Trophoblast cell (in vitro differentiated cells and primary cell): ENCODE measurements around the gene SYAP1.
A peak's percentile ranks its signal among the peaks of the same experiment; 100 is the strongest.

Source experiments
- DNase-seq, 2 donors: peaks; one replicate each; pipeline ENCODE4 v3.0.0-alpha.2; 2016
- H2AFZ ChIP-seq: 2 replicates; pipeline ENCODE4 v1.6.1; 2013; ENCODE audit warnings: low read length, moderate library complexity, mild to moderate bottlenecking; ENCODE audit not compliant: insufficient read depth, poor library complexity
- H2AK5ac ChIP-seq: 2 replicates; pipeline ENCODE4 v1.6.1; 2013; ENCODE audit warnings: mild to moderate bottlenecking, low read length
- H2BK120ac ChIP-seq: 2 replicates; pipeline ENCODE4 v1.6.1; 2013; ENCODE audit warnings: low read length, mild to moderate bottlenecking, moderate library complexity; ENCODE audit not compliant: insufficient read depth, poor library complexity
- H2BK12ac ChIP-seq: 2 replicates; pipeline ENCODE4 v1.6.1; 2013; ENCODE audit warnings: mild to moderate bottlenecking, low read length, moderate library complexity
- H2BK5ac ChIP-seq: 2 replicates; pipeline ENCODE4 v1.6.1; 2013; ENCODE audit warnings: low read length, low read depth, moderate library complexity, mild to moderate bottlenecking; ENCODE audit not compliant: poor library complexity
- H3K14ac ChIP-seq: 2 replicates; pipeline ENCODE4 v1.6.1; 2013; ENCODE audit warnings: mild to moderate bottlenecking, low read length
- H3K18ac ChIP-seq: 2 replicates; pipeline ENCODE4 v1.6.1; 2013; ENCODE audit warnings: mild to moderate bottlenecking, low read length
- H3K23ac ChIP-seq: 2 replicates; pipeline ENCODE4 v1.6.1; 2013; ENCODE audit warnings: low read length
- H3K27ac ChIP-seq: 2 replicates; pipeline ENCODE4 v1.5.1; 2013; ENCODE audit warnings: low read depth, mild to moderate bottlenecking, inconsistent platforms, low read length, moderate library complexity
- H3K27me3 ChIP-seq: 2 replicates; pipeline ENCODE4 v1.6.1; 2013; ENCODE audit warnings: inconsistent platforms, mild to moderate bottlenecking, low read length, moderate library complexity; ENCODE audit not compliant: insufficient read depth
- H3K36me3 ChIP-seq, 2 experiments: 1 replicate in 1 of 2; 2 replicates in 1 of 2; pipeline ENCODE4 v1.6.1; 2013; ENCODE audit warnings: low read length in 2 of 2, mild to moderate bottlenecking in 2 of 2, moderate library complexity in 1 of 2; ENCODE audit not compliant: insufficient read depth in 2 of 2, control insufficient read depth in 1 of 2
- H3K4ac ChIP-seq: 2 replicates; pipeline ENCODE4 v1.6.1; 2013; ENCODE audit warnings: low read depth, mild to moderate bottlenecking, low read length, moderate library complexity
- H3K4me1 ChIP-seq, 2 experiments: 1 replicate in 1 of 2; 2 replicates in 1 of 2; pipeline ENCODE4 v1.6.1; 2013; ENCODE audit warnings: low read length in 2 of 2, mild to moderate bottlenecking in 2 of 2, moderate library complexity in 1 of 2; ENCODE audit not compliant: insufficient read depth in 2 of 2, control insufficient read depth in 1 of 2
- H3K4me2 ChIP-seq: 2 replicates; pipeline ENCODE4 v1.6.1; 2013; ENCODE audit warnings: inconsistent platforms, mild to moderate bottlenecking, low read length, moderate library complexity
- H3K4me3 ChIP-seq: 2 replicates; pipeline ENCODE4 v1.5.1; 2013; ENCODE audit warnings: mild to moderate bottlenecking, low read depth, low read length, inconsistent platforms
- H3K79me1 ChIP-seq: one replicate; pipeline ENCODE4 v1.6.1; 2013; ENCODE audit warnings: low read length
- H3K79me2 ChIP-seq: 2 replicates; pipeline ENCODE4 v1.6.1; 2013; ENCODE audit warnings: low read length, mild to moderate bottlenecking; ENCODE audit not compliant: control insufficient read depth, insufficient read depth, poor library complexity
- H3K9ac ChIP-seq: 2 replicates; pipeline ENCODE4 v1.6.1; 2013; ENCODE audit warnings: mild to moderate bottlenecking, low read length
- H3K9me3 ChIP-seq: 2 replicates; pipeline ENCODE4 v1.6.1; 2013; ENCODE audit warnings: low read depth, mild to moderate bottlenecking, control low read depth, inconsistent platforms, low read length; ENCODE audit not compliant: insufficient read depth
- H4K12ac ChIP-seq: 2 replicates; pipeline ENCODE4 v1.6.1; 2013; ENCODE audit warnings: low read depth, mild to moderate bottlenecking, low read length, moderate library complexity
- H4K8ac ChIP-seq: 2 replicates; pipeline ENCODE4 v1.6.1; 2013; ENCODE audit warnings: low read depth, mild to moderate bottlenecking, low read length, moderate library complexity
- H4K91ac ChIP-seq: one replicate; pipeline ENCODE4 v1.6.1; 2013; ENCODE audit warnings: low read depth, mild to moderate bottlenecking, low read length, moderate library complexity
- WGBS: extraction: QIAGEN DNeasy Blood & Tissue Kit; methylation state at CpG from one replicate; pipeline ENCODE4 v1.1.7; 2013; ENCODE audit warnings: missing lambda C conversion rate; ENCODE audit not compliant: insufficient read length, insufficient coverage; ENCODE audit errors: extremely low coverage; 5-methylcytosine and 5-hydroxymethylcytosine counted together

Gene SYAP1

GRCh38 chrX:16687514-16687913, 31.9 kb upstream of the SYAP1 start:
- Histone ChIP-seq H2BK120ac (no peak overlapping the region), H3K27ac (no peak overlapping the region), H3K4me1 (peaks cover 0 to 2% of the 10 kb centered on the region in 2 experiments), H2AK5ac (no peak overlapping the region), H4K91ac (no peak overlapping the region), H3K27me3 (no peaks in the 10 kb centered on the region), H2AFZ (no peak overlapping the region), H2BK12ac (no peak overlapping the region), H3K4me2 (no peak overlapping the region), H3K4me3 (no peak overlapping the region), H3K9ac (no peak overlapping the region), H3K14ac (no peak overlapping the region), H3K79me2 (no peaks in the 10 kb centered on the region), H3K9me3 (no peaks in the 10 kb centered on the region), H3K36me3 (peaks cover 6 to 27% of the 10 kb centered on the region in 2 experiments), H3K79me1 (no peaks in the 10 kb centered on the region), H4K12ac (no peak overlapping the region), H3K4ac (no peak overlapping the region), H2BK5ac (no peak overlapping the region), H3K18ac (no peak overlapping the region), H4K8ac (no peak overlapping the region), H3K23ac (no peak overlapping the region)
- DNase-seq, result no peak
- no CpG with 5 or more reads among the region's 3 CpGs for WGBS

DNA sequence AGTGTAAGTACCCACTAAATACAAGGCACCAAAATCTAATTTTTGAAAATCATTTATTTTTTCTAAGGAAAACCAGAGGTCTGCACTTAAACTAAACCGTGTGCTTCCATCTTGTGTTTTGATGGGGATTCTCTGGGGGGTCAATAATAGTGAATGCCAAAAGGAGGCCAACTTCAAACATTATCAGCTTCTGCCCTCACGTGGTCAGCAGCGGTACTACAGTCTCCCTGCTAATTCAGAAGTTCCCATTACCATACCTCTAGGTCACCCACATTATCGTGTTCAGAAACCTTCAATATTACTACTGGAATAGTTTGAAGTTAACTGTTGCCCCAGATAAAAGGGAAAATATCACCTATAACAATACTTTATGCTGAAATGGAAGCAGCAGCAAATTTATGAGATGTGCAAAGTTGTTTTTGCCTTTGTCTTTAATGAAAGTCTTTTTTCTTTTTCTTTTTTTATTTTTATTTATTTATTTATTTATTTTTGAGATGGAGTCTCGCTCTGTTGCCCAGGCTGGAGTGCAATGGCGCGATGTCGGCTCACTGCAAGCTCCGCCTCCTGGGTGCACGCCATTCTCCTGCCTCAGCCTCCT, 24.2 kb upstream of the SYAP1 start:
- no peak overlapping the region for H3K9ac ChIP-seq
- H2AFZ ChIP-seq, result no peak overlapping the region
- no peaks in the 10 kb centered on the region for H3K79me2 ChIP-seq
- H3K79me1 ChIP-seq, result no peaks in the 10 kb centered on the region
- H3K4me1 ChIP-seq, result peaks cover 0 to 3% of the 10 kb centered on the region in 2 experiments
- DNase-seq, result peak in 1 of 2 donors; percentile 77
- no peaks in the 10 kb centered on the region for H3K27me3 ChIP-seq
- H3K27ac ChIP-seq, result no peak overlapping the region
- no peak overlapping the region for H3K14ac ChIP-seq
- no peaks in the 10 kb centered on the region for H3K9me3 ChIP-seq
- no peak overlapping the region for H3K18ac ChIP-seq
- no peak overlapping the region for H3K23ac ChIP-seq
- no peak overlapping the region for H3K4ac ChIP-seq
- H4K91ac ChIP-seq, result no peak overlapping the region
- no peak overlapping the region for H2BK120ac ChIP-seq
- H2BK5ac ChIP-seq, result no peak overlapping the region
- H4K8ac ChIP-seq, result no peak overlapping the region
- H4K12ac ChIP-seq, result no peak overlapping the region
- H3K36me3 ChIP-seq, result peaks cover 18 to 27% of the 10 kb centered on the region in 2 experiments
- H2AK5ac ChIP-seq, result no peak overlapping the region
- no peak overlapping the region for H3K4me3 ChIP-seq
- no peak overlapping the region for H2BK12ac ChIP-seq
- WGBS, result no CpG with 5 or more reads among the region's 10 CpGs
- no peak overlapping the region for H3K4me2 ChIP-seq

GRCh38 chrX:16696956-16697355, 22.5 kb upstream of the SYAP1 start:
- H3K79me1 ChIP-seq, result no peaks in the 10 kb centered on the region
- no peak for DNase-seq
- H3K4me2 ChIP-seq, result no peak overlapping the region
- H3K14ac ChIP-seq, result no peak overlapping the region
- peaks cover 13 to 16% of the 10 kb centered on the region in 2 experiments for H3K36me3 ChIP-seq
- H3K4ac ChIP-seq, result no peak overlapping the region
- no peak overlapping the region for H4K8ac ChIP-seq
- H3K23ac ChIP-seq, result no peak overlapping the region
- no peak overlapping the region for H2BK5ac ChIP-seq
- no peaks in the 10 kb centered on the region for H3K27me3 ChIP-seq
- H3K4me1 ChIP-seq, result peaks cover 0 to 3% of the 10 kb centered on the region in 2 experiments
- H3K9ac ChIP-seq, result no peak overlapping the region
- no CpG with 5 or more reads among the region's 3 CpGs for WGBS
- H4K91ac ChIP-seq, result no peak overlapping the region
- no peak overlapping the region for H2BK12ac ChIP-seq
- H4K12ac ChIP-seq, result no peak overlapping the region
- H3K18ac ChIP-seq, result no peak overlapping the region
- H2BK120ac ChIP-seq, result no peak overlapping the region
- H3K79me2 ChIP-seq, result no peaks in the 10 kb centered on the region
- no peak overlapping the region for H2AK5ac ChIP-seq
- no peak overlapping the region for H2AFZ ChIP-seq
- no peak overlapping the region for H3K4me3 ChIP-seq
- H3K27ac ChIP-seq, result no peak overlapping the region
- H3K9me3 ChIP-seq, result no peaks in the 10 kb centered on the region

DNA sequence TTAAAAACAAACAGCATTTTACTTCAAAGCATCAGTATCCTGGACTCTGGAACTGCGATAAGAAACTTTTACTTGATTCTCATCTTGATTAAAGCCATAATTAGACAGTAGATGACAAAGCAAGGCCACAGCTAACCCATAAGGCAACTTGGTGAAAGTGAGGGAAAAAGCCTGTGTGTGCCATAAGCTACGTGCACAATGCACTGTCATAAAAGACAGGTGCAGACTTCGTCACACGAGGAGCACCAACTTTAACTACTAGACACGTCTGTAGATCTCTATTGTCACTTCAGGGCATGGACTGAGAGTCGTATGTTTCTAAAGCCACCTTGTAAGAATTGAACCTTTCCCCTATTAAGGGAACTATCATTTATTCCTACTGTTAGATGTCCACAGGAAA, 20.0 kb upstream of the SYAP1 start:
- Histone ChIP-seq H2BK12ac (no peak overlapping the region), H3K79me1 (no peaks in the 10 kb centered on the region), H4K8ac (no peak overlapping the region), H3K27ac (no peak overlapping the region), H3K79me2 (no peaks in the 10 kb centered on the region), H2BK120ac (no peak overlapping the region), H3K36me3 (peaks cover 5 to 7% of the 10 kb centered on the region in 2 experiments), H3K4ac (no peak overlapping the region), H4K12ac (no peak overlapping the region), H3K4me1 (peaks cover 0 to 3% of the 10 kb centered on the region in 2 experiments), H3K14ac (no peak overlapping the region), H4K91ac (no peak overlapping the region), H3K23ac (no peak overlapping the region), H2AK5ac (no peak overlapping the region), H3K9me3 (no peaks in the 10 kb centered on the region), H3K4me3 (no peak overlapping the region), H3K27me3 (no peaks in the 10 kb centered on the region), H3K18ac (no peak overlapping the region), H3K4me2 (no peak overlapping the region), H2AFZ (no peak overlapping the region), H2BK5ac (no peak overlapping the region), H3K9ac (no peak overlapping the region)
- no CpG with 5 or more reads among the region's 6 CpGs for WGBS
- no peak for DNase-seq
